ENCODE results near the gene SOX21.

Gene SOX21

GRCh38 chr13:94673851-94674250 is 38.5 kb downstream of the SOX21 start:
- H3K4me3 ChIP-seq (ENCODE audit: low read depth, low read length), result no peak overlapping the region
- TF ChIP-seq, protein P1, sequence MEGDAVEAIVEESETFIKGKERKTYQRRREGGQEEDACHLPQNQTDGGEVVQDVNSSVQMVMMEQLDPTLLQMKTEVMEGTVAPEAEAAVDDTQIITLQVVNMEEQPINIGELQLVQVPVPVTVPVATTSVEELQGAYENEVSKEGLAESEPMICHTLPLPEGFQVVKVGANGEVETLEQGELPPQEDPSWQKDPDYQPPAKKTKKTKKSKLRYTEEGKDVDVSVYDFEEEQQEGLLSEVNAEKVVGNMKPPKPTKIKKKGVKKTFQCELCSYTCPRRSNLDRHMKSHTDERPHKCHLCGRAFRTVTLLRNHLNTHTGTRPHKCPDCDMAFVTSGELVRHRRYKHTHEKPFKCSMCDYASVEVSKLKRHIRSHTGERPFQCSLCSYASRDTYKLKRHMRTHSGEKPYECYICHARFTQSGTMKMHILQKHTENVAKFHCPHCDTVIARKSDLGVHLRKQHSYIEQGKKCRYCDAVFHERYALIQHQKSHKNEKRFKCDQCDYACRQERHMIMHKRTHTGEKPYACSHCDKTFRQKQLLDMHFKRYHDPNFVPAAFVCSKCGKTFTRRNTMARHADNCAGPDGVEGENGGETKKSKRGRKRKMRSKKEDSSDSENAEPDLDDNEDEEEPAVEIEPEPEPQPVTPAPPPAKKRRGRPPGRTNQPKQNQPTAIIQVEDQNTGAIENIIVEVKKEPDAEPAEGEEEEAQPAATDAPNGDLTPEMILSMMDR (IDR thresholded peaks at IDR 0.05; ENCODE audit: low read depth, low read length), result no peak

DNA sequence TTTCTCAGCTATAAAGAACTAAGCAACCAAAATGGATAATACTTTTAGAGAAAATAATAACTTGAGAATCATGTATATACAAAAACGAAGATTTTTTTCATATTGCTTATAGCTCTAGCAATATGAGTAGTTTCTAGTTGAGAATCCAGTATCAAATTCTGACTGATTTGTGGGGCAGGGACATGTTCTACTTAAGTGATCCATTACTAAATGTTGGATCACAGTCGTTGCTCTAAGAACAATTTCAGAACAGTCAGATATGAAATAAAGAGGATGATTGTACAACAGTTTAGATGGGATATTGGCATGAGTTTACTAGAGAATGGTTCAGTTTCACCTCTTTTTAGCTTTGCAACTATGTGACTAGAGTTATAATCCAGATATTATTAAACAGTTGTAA is 39.9 kb downstream of the SOX21 start:
- no peak overlapping the region for H3K4me3 ChIP-seq (ENCODE audit: low read depth, low read length)
- TF ChIP-seq, protein P1 (IDR thresholded peaks at IDR 0.05; ENCODE audit: low read depth, low read length), result no peak

- TF ChIP-seq, protein P1 (IDR thresholded peaks at IDR 0.05; ENCODE audit: low read depth, low read length), result no peak
- H3K4me3 ChIP-seq (ENCODE audit: low read depth, low read length), result no peak overlapping the region
Observed at GRCh38 chr13:94667190-94667589, 45.2 kb downstream of the SOX21 start.

- TF ChIP-seq, protein P1 (IDR thresholded peaks at IDR 0.05; ENCODE audit: low read depth, low read length), result no peak
Observed at GRCh38 chr13:94666065-94666464, 46.3 kb downstream of the SOX21 start.

DNA sequence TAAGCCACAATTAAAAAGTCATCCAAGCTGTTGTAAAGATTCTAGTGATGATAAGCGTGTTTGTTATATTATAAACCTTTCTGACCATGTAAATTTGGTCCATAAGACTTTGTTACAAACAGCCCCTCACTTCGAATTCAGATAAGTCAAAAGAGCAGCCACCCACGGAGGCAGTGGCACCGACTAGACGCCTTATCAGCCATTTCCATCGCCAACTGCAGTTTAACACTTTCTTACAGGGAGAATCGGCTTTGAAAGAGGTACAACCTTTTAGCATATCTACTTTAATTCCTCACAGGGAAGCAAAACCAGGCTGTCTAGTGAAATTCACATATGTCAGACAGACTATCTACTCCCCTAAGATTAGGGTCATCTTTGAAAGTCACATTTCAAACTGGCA is 47.5 kb downstream of the SOX21 start:
- H3K4me3 ChIP-seq (ENCODE audit: low read depth, low read length), result no peak overlapping the region
- TF ChIP-seq, protein P1 (IDR thresholded peaks at IDR 0.05; ENCODE audit: low read depth, low read length), result no peak

More at GRCh38 chr13:94666065-94666464, 46.3 kb downstream of the SOX21 start:
- no peak overlapping the region for H3K4me3 ChIP-seq (ENCODE audit: low read depth, low read length)

- TF ChIP-seq, protein P1 (IDR thresholded peaks at IDR 0.05; ENCODE audit: low read depth, low read length), result no peak
- no peak overlapping the region for H3K4me3 ChIP-seq (ENCODE audit: low read depth, low read length)
Observed at GRCh38 chr13:94662274-94662945, 49.9 kb downstream of the SOX21 start.

DNA sequence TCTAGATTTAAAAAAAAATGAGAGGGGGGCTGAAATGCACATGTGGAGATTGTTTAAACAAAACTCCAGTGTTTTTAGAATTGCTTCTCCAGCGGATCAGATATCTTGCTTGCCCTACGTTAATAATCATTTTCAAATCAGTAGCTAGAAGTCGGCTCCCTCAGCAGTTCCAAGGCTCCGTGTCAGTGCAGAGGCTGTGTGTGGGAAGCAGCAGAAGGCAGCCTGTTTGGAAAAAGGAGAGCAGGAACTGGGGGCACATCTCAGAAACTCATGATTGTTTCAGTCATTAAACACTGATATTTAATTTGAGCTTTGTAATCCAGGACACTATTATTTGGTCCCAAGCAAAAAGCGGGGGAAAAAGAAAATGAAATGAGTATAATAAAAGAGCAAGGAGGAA is 50.9 kb downstream of the SOX21 start:
- TF ChIP-seq, protein P1 (IDR thresholded peaks at IDR 0.05; ENCODE audit: low read depth, low read length), result no peak
- H3K4me3 ChIP-seq (ENCODE audit: low read depth, low read length), result no peak overlapping the region
